ENCODE measurements around the gene IFIT2.

Gene IFIT2

GRCh38 chr10:89274928-89275327, 26.9 kb upstream of the IFIT2 start:
- DNase-seq (ENCODE audit: low read depth), result no peak
- H3K4me3 ChIP-seq (ENCODE audit: low read depth, low read length), result no peak overlapping the region
- TF ChIP-seq POLR2A (IDR thresholded peaks at IDR 0.05; ENCODE audit: extremely low read depth, insufficient read length), result no peak
- TF ChIP-seq MAX (IDR thresholded peaks at IDR 0.05; ENCODE audit: low read depth, low read length), result no peak
- no peak for TF ChIP-seq MYC (IDR thresholded peaks at IDR 0.05; ENCODE audit: low read depth, low read length)
- TF ChIP-seq CTCF (IDR thresholded peaks at IDR 0.05; ENCODE audit: low read depth, low read length), result no peak

- TF ChIP-seq POLR2A (IDR thresholded peaks at IDR 0.05; ENCODE audit: extremely low read depth, insufficient read length) (no peak), CTCF (IDR thresholded peaks at IDR 0.05; ENCODE audit: low read depth, low read length) (no peak), MAX (IDR thresholded peaks at IDR 0.05; ENCODE audit: low read depth, low read length) (no peak), MYC (IDR thresholded peaks at IDR 0.05; ENCODE audit: low read depth, low read length) (no peak)
- DNase-seq (ENCODE audit: low read depth), result no peak
- no peak overlapping the region for H3K4me3 ChIP-seq (ENCODE audit: low read depth, low read length)
Measured at GRCh38 chr10:89275383-89275782, 26.5 kb upstream of the IFIT2 start.

- no peak for TF ChIP-seq CTCF (IDR thresholded peaks at IDR 0.05; ENCODE audit: low read depth, low read length)
- no peak for TF ChIP-seq MYC (IDR thresholded peaks at IDR 0.05; ENCODE audit: low read depth, low read length)
- TF ChIP-seq MAX (IDR thresholded peaks at IDR 0.05; ENCODE audit: low read depth, low read length), result no peak
- no peak for TF ChIP-seq POLR2A (IDR thresholded peaks at IDR 0.05; ENCODE audit: extremely low read depth, insufficient read length)
- DNase-seq (ENCODE audit: low read depth), result no peak
- H3K4me3 ChIP-seq (ENCODE audit: low read depth, low read length), result no peak overlapping the region
Measured at GRCh38 chr10:89278034-89278535, 23.8 kb upstream of the IFIT2 start.

GRCh38 chr10:89278900-89279392, 22.9 kb upstream of the IFIT2 start:
- H3K4me3 ChIP-seq (ENCODE audit: low read depth, low read length), result no peak overlapping the region

GRCh38 chr10:89279421-89279869, 22.4 kb upstream of the IFIT2 start:
- no peak for DNase-seq (ENCODE audit: low read depth)
- no peak overlapping the region for H3K4me3 ChIP-seq (ENCODE audit: low read depth, low read length)
- TF ChIP-seq POLR2A (IDR thresholded peaks at IDR 0.05; ENCODE audit: extremely low read depth, insufficient read length) (no peak), MAX (IDR thresholded peaks at IDR 0.05; ENCODE audit: low read depth, low read length) (no peak), MYC (IDR thresholded peaks at IDR 0.05; ENCODE audit: low read depth, low read length) (no peak), CTCF (IDR thresholded peaks at IDR 0.05; ENCODE audit: low read depth, low read length) (no peak)

More at GRCh38 chr10:89278900-89279392, 22.9 kb upstream of the IFIT2 start:
- TF ChIP-seq MYC (IDR thresholded peaks at IDR 0.05; ENCODE audit: low read depth, low read length) (no peak), MAX (IDR thresholded peaks at IDR 0.05; ENCODE audit: low read depth, low read length) (no peak), POLR2A (IDR thresholded peaks at IDR 0.05; ENCODE audit: extremely low read depth, insufficient read length) (no peak), CTCF (IDR thresholded peaks at IDR 0.05; ENCODE audit: low read depth, low read length) (no peak)
- DNase-seq (ENCODE audit: low read depth), result no peak

Measured in NB4 (cell line).